Measurements from ENCODE around the gene SPRED1.

DNA sequence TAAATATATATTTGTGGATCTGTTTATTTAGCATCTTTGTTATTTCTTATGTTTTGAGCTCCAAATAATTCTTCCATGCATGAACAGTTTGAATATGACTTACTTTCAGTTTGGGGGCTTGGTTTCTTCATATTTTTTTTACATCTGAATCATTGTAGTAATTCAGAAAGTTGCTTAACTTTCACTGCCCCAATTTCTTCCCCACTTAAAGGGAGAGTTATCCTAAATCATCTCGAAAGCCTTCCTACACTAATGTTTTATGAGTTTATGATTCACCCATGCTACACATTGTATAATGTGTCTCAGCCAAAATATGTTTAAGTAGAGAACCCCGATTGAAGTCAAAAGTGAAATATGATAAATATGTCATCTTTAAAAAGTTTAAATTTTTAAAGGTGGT lies 47.8 kb downstream of the SPRED1 start:
- TF ChIP-seq, protein P1, sequence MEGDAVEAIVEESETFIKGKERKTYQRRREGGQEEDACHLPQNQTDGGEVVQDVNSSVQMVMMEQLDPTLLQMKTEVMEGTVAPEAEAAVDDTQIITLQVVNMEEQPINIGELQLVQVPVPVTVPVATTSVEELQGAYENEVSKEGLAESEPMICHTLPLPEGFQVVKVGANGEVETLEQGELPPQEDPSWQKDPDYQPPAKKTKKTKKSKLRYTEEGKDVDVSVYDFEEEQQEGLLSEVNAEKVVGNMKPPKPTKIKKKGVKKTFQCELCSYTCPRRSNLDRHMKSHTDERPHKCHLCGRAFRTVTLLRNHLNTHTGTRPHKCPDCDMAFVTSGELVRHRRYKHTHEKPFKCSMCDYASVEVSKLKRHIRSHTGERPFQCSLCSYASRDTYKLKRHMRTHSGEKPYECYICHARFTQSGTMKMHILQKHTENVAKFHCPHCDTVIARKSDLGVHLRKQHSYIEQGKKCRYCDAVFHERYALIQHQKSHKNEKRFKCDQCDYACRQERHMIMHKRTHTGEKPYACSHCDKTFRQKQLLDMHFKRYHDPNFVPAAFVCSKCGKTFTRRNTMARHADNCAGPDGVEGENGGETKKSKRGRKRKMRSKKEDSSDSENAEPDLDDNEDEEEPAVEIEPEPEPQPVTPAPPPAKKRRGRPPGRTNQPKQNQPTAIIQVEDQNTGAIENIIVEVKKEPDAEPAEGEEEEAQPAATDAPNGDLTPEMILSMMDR (IDR thresholded peaks at IDR 0.05): no peak
- TF ChIP-seq POLR2AphosphoS5 (IDR thresholded peaks at IDR 0.05; ENCODE audit: low read depth, low read length): no peak
- TF ChIP-seq, protein P2, sequence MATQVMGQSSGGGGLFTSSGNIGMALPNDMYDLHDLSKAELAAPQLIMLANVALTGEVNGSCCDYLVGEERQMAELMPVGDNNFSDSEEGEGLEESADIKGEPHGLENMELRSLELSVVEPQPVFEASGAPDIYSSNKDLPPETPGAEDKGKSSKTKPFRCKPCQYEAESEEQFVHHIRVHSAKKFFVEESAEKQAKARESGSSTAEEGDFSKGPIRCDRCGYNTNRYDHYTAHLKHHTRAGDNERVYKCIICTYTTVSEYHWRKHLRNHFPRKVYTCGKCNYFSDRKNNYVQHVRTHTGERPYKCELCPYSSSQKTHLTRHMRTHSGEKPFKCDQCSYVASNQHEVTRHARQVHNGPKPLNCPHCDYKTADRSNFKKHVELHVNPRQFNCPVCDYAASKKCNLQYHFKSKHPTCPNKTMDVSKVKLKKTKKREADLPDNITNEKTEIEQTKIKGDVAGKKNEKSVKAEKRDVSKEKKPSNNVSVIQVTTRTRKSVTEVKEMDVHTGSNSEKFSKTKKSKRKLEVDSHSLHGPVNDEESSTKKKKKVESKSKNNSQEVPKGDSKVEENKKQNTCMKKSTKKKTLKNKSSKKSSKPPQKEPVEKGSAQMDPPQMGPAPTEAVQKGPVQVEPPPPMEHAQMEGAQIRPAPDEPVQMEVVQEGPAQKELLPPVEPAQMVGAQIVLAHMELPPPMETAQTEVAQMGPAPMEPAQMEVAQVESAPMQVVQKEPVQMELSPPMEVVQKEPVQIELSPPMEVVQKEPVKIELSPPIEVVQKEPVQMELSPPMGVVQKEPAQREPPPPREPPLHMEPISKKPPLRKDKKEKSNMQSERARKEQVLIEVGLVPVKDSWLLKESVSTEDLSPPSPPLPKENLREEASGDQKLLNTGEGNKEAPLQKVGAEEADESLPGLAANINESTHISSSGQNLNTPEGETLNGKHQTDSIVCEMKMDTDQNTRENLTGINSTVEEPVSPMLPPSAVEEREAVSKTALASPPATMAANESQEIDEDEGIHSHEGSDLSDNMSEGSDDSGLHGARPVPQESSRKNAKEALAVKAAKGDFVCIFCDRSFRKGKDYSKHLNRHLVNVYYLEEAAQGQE (IDR thresholded peaks at IDR 0.05; ENCODE audit: insufficient read depth in 1 of 2, low read depth in 2 of 2, low read length in 1 of 2): no peak

Data from Panc1 (cell line).